ENCODE measurements around the gene TBPL2.
"Not testable (repeated sequence)": the region's sequence is repeated elsewhere in the genome, so short reads cannot be mapped to it uniquely, and the experiment has no call there.

The TBPL2 gene

GRCh38 chr14:55440385-55440784 lies at the start of gene TBPL2:
Gene TBPL2, minus strand, starts transcription at chr14:55440616. Its CDS starts 167 bp downstream, at chr14:55440449.
- H3K27me3 ChIP-seq (ENCODE audit: insufficient read depth, low read length) = no peaks in the 10 kb centered on the region
- H3K36me3 ChIP-seq (ENCODE audit: insufficient read depth, low read depth, low read length) = no peaks in the 10 kb centered on the region
- no peak within 1 kb of the TSS for H3K4me3 ChIP-seq (ENCODE audit: low read length)
- H3K9me3 ChIP-seq (ENCODE audit: insufficient read depth, low read depth, low read length) = no peaks in the 10 kb centered on the region
- no peaks in the 10 kb centered on the region for H3K4me1 ChIP-seq (ENCODE audit: insufficient read depth, low read length)
- H3K27ac ChIP-seq (ENCODE audit: low read length) = no peak within 1 kb of the TSS
- H3K9ac ChIP-seq (ENCODE audit: low read depth, low read length) = no peak within 1 kb of the TSS

GRCh38 chr14:55488204-55488603 lies 47.8 kb upstream of the TBPL2 start:
- no peaks in the 10 kb centered on the region for H3K4me1 ChIP-seq (ENCODE audit: insufficient read depth, low read length)
- H3K36me3 ChIP-seq (ENCODE audit: insufficient read depth, low read depth, low read length) = no peaks in the 10 kb centered on the region
- no peak overlapping the region for H3K4me3 ChIP-seq (ENCODE audit: low read length)

GRCh38 chr14:55482936-55483605 lies 42.7 kb upstream of the TBPL2 start:
- Histone ChIP-seq H3K27me3 (ENCODE audit: insufficient read depth, low read length) (no peaks in the 10 kb centered on the region), H3K4me1 (ENCODE audit: insufficient read depth, low read length) (no peaks in the 10 kb centered on the region), H3K36me3 (ENCODE audit: insufficient read depth, low read depth, low read length) (no peaks in the 10 kb centered on the region), H3K9me3 (ENCODE audit: insufficient read depth, low read depth, low read length) (no peaks in the 10 kb centered on the region), H3K9ac (ENCODE audit: low read depth, low read length) (no peak overlapping the region), H3K4me3 (ENCODE audit: low read length) (no peak overlapping the region), H3K27ac (ENCODE audit: low read length) (no peak overlapping the region)

More at GRCh38 chr14:55488204-55488603, 47.8 kb upstream of the TBPL2 start:
- H3K9me3 ChIP-seq (ENCODE audit: insufficient read depth, low read depth, low read length) = no peaks in the 10 kb centered on the region
- H3K27ac ChIP-seq (ENCODE audit: low read length) = no peak overlapping the region
- H3K27me3 ChIP-seq (ENCODE audit: insufficient read depth, low read length) = no peaks in the 10 kb centered on the region
- no peak overlapping the region for H3K9ac ChIP-seq (ENCODE audit: low read depth, low read length)

- Histone ChIP-seq H3K4me3 (ENCODE audit: low read length) (no peak overlapping the region), H3K36me3 (ENCODE audit: insufficient read depth, low read depth, low read length) (no peaks in the 10 kb centered on the region), H3K9ac (ENCODE audit: low read depth, low read length) (no peak overlapping the region), H3K27me3 (ENCODE audit: insufficient read depth, low read length) (no peaks in the 10 kb centered on the region), H3K4me1 (ENCODE audit: insufficient read depth, low read length) (no peaks in the 10 kb centered on the region), H3K9me3 (ENCODE audit: insufficient read depth, low read depth, low read length) (no peaks in the 10 kb centered on the region), H3K27ac (ENCODE audit: low read length) (no peak overlapping the region)
These were observed 41.4 kb upstream of the TBPL2 start for GRCh38 chr14:55481769-55482168.

- Histone ChIP-seq H3K27ac (ENCODE audit: low read length) (no peak overlapping the region), H3K9ac (ENCODE audit: low read depth, low read length) (no peak overlapping the region), H3K36me3 (ENCODE audit: insufficient read depth, low read depth, low read length) (no peaks in the 10 kb centered on the region), H3K4me1 (ENCODE audit: insufficient read depth, low read length) (no peaks in the 10 kb centered on the region), H3K4me3 (ENCODE audit: low read length) (no peak overlapping the region), H3K27me3 (ENCODE audit: insufficient read depth, low read length) (no peaks in the 10 kb centered on the region), H3K9me3 (ENCODE audit: insufficient read depth, low read depth, low read length) (no peaks in the 10 kb centered on the region)
These were observed 37.3 kb upstream of the TBPL2 start for GRCh38 chr14:55477680-55478079.

GRCh38 chr14:55476448-55476847 lies 36.0 kb upstream of the TBPL2 start:
- not testable (repeated sequence) for H3K9ac ChIP-seq (ENCODE audit: low read depth, low read length); H3K4me1 ChIP-seq (ENCODE audit: insufficient read depth, low read length); H3K9me3 ChIP-seq (ENCODE audit: insufficient read depth, low read depth, low read length); H3K27me3 ChIP-seq (ENCODE audit: insufficient read depth, low read length); H3K27ac ChIP-seq (ENCODE audit: low read length); H3K36me3 ChIP-seq (ENCODE audit: insufficient read depth, low read depth, low read length); H3K4me3 ChIP-seq (ENCODE audit: low read length)

GRCh38 chr14:55473786-55474185 lies 33.4 kb upstream of the TBPL2 start:
- Histone ChIP-seq H3K27ac (ENCODE audit: low read length) (no peak overlapping the region), H3K9ac (ENCODE audit: low read depth, low read length) (no peak overlapping the region), H3K36me3 (ENCODE audit: insufficient read depth, low read depth, low read length) (no peaks in the 10 kb centered on the region), H3K9me3 (ENCODE audit: insufficient read depth, low read depth, low read length) (no peaks in the 10 kb centered on the region), H3K4me3 (ENCODE audit: low read length) (no peak overlapping the region), H3K4me1 (ENCODE audit: insufficient read depth, low read length) (no peaks in the 10 kb centered on the region), H3K27me3 (ENCODE audit: insufficient read depth, low read length) (no peaks in the 10 kb centered on the region)

GRCh38 chr14:55470025-55470424 lies 29.6 kb upstream of the TBPL2 start:
- Histone ChIP-seq H3K9me3 (ENCODE audit: insufficient read depth, low read depth, low read length) (no peaks in the 10 kb centered on the region), H3K4me3 (ENCODE audit: low read length) (no peak overlapping the region), H3K4me1 (ENCODE audit: insufficient read depth, low read length) (no peaks in the 10 kb centered on the region), H3K27ac (ENCODE audit: low read length) (no peak overlapping the region), H3K9ac (ENCODE audit: low read depth, low read length) (no peak overlapping the region), H3K27me3 (ENCODE audit: insufficient read depth, low read length) (no peaks in the 10 kb centered on the region), H3K36me3 (ENCODE audit: insufficient read depth, low read depth, low read length) (no peaks in the 10 kb centered on the region)

- no peak overlapping the region for H3K9ac ChIP-seq (ENCODE audit: low read depth, low read length)
- no peaks in the 10 kb centered on the region for H3K27me3 ChIP-seq (ENCODE audit: insufficient read depth, low read length)
- H3K4me3 ChIP-seq (ENCODE audit: low read length) = no peak overlapping the region
- H3K27ac ChIP-seq (ENCODE audit: low read length) = no peak overlapping the region
- no peaks in the 10 kb centered on the region for H3K9me3 ChIP-seq (ENCODE audit: insufficient read depth, low read depth, low read length)
- H3K4me1 ChIP-seq (ENCODE audit: insufficient read depth, low read length) = no peaks in the 10 kb centered on the region
- no peaks in the 10 kb centered on the region for H3K36me3 ChIP-seq (ENCODE audit: insufficient read depth, low read depth, low read length)
These were observed 26.9 kb upstream of the TBPL2 start for GRCh38 chr14:55467307-55467706.

- H3K4me3 ChIP-seq (ENCODE audit: low read length) = no peak overlapping the region
- no peak overlapping the region for H3K27ac ChIP-seq (ENCODE audit: low read length)
- H3K9me3 ChIP-seq (ENCODE audit: insufficient read depth, low read depth, low read length) = no peaks in the 10 kb centered on the region
- peaks cover 4% of the 10 kb centered on the region for H3K4me1 ChIP-seq (ENCODE audit: insufficient read depth, low read length)
- no peaks in the 10 kb centered on the region for H3K27me3 ChIP-seq (ENCODE audit: insufficient read depth, low read length)
- H3K36me3 ChIP-seq (ENCODE audit: insufficient read depth, low read depth, low read length) = no peaks in the 10 kb centered on the region
- H3K9ac ChIP-seq (ENCODE audit: low read depth, low read length) = no peak overlapping the region
These were observed 18.5 kb upstream of the TBPL2 start for GRCh38 chr14:55458800-55459515.

- H3K27me3 ChIP-seq (ENCODE audit: insufficient read depth, low read length) = no peaks in the 10 kb centered on the region
- H3K9ac ChIP-seq (ENCODE audit: low read depth, low read length) = no peak overlapping the region
- no peaks in the 10 kb centered on the region for H3K36me3 ChIP-seq (ENCODE audit: insufficient read depth, low read depth, low read length)
- no peaks in the 10 kb centered on the region for H3K9me3 ChIP-seq (ENCODE audit: insufficient read depth, low read depth, low read length)
- H3K27ac ChIP-seq (ENCODE audit: low read length) = no peak overlapping the region
- H3K4me3 ChIP-seq (ENCODE audit: low read length) = no peak overlapping the region
- H3K4me1 ChIP-seq (ENCODE audit: insufficient read depth, low read length) = peaks cover 7% of the 10 kb centered on the region
These were observed 17.1 kb upstream of the TBPL2 start for GRCh38 chr14:55457496-55457895.

- H3K36me3 ChIP-seq (ENCODE audit: insufficient read depth, low read depth, low read length); H3K9ac ChIP-seq (ENCODE audit: low read depth, low read length); H3K27me3 ChIP-seq (ENCODE audit: insufficient read depth, low read length); H3K4me3 ChIP-seq (ENCODE audit: low read length); H3K4me1 ChIP-seq (ENCODE audit: insufficient read depth, low read length); H3K9me3 ChIP-seq (ENCODE audit: insufficient read depth, low read depth, low read length); H3K27ac ChIP-seq (ENCODE audit: low read length): not testable (repeated sequence)
These were observed 16.0 kb upstream of the TBPL2 start for GRCh38 chr14:55456411-55456810.
